ENCODE data around the gene SMPX. TPM values are rescaled to one million over a fixed set of nuclear protein-coding genes. Genes with fewer than 3 reads are reported as not detected.

Gene SMPX
- total RNA-seq, 1 donor from 2014 or later = not detected

DNA sequence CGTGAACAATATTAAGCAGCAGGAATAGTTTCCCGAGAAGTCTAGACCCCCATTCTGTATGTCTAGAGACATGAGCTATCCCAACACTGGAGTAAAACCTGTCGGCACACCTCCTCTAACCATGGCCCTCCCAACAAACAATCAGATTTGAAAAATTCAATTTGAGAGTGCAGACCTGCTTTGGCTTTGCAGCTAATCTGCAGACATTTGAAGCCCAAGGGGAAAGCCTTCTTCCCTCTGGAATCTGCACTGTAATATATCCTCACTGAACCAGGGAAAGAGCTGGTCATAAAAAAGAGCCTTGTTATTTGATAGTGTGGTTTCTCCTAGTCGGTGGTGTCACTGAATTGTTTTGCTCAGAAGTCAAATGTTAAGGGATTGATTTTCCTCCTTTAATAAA, 55.2 kb downstream of the SMPX start:
- Histone ChIP-seq H3K4me3 (ENCODE audit: insufficient read depth, low read depth, low read length) (no peak overlapping the region), H3K9ac (ENCODE audit: low read length) (no peak overlapping the region), H3K9me3 (ENCODE audit: insufficient read depth, low read depth, low read length) (no peaks in the 10 kb centered on the region), H3K27me3 (ENCODE audit: insufficient read depth, low read length) (no peaks in the 10 kb centered on the region), H3K4me1 (ENCODE audit: insufficient read depth, low read length) (peaks cover 6% of the 10 kb centered on the region), H3K36me3 (ENCODE audit: insufficient read depth, low read length) (no peaks in the 10 kb centered on the region), H4K20me1 (ENCODE audit: insufficient read depth, low read length) (no peaks in the 10 kb centered on the region), H3K4me2 (ENCODE audit: low read length) (no peak overlapping the region), H3K79me2 (ENCODE audit: insufficient read depth, low read length) (no peaks in the 10 kb centered on the region), H3K27ac (ENCODE audit: low read depth, low read length) (no peak overlapping the region), H2AFZ (ENCODE audit: low read depth, low read length) (no peak overlapping the region)
- Mint-ChIP-seq H3K4me3 (ENCODE audit: unreplicated experiment) (no peak overlapping the region), H3K9me3 (ENCODE audit: unreplicated experiment) (no peaks in the 10 kb centered on the region), H3K27me3 (ENCODE audit: low read depth, unreplicated experiment) (no peaks in the 10 kb centered on the region), H3K27ac (ENCODE audit: unreplicated experiment) (no peak overlapping the region), H3K36me3 (ENCODE audit: low read depth, unreplicated experiment) (no peaks in the 10 kb centered on the region), H3K4me1 (ENCODE audit: low read depth, unreplicated experiment) (peaks cover 2% of the 10 kb centered on the region)
- TF ChIP-seq, protein P1, sequence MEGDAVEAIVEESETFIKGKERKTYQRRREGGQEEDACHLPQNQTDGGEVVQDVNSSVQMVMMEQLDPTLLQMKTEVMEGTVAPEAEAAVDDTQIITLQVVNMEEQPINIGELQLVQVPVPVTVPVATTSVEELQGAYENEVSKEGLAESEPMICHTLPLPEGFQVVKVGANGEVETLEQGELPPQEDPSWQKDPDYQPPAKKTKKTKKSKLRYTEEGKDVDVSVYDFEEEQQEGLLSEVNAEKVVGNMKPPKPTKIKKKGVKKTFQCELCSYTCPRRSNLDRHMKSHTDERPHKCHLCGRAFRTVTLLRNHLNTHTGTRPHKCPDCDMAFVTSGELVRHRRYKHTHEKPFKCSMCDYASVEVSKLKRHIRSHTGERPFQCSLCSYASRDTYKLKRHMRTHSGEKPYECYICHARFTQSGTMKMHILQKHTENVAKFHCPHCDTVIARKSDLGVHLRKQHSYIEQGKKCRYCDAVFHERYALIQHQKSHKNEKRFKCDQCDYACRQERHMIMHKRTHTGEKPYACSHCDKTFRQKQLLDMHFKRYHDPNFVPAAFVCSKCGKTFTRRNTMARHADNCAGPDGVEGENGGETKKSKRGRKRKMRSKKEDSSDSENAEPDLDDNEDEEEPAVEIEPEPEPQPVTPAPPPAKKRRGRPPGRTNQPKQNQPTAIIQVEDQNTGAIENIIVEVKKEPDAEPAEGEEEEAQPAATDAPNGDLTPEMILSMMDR (IDR thresholded peaks at IDR 0.05; ENCODE audit: insufficient read depth, low read depth, low read length) = no peak
- TF ChIP-seq EZH2 (IDR thresholded peaks at IDR 0.05; ENCODE audit: insufficient read depth, low read length) = no peak
- FAIRE-seq (no peak), DNase-seq (ENCODE audit: low read depth) (no peak)

- H2AFZ ChIP-seq (ENCODE audit: low read depth, low read length) = no peak overlapping the region
- no peak for TF ChIP-seq EZH2 (IDR thresholded peaks at IDR 0.05; ENCODE audit: insufficient read depth, low read length)
- TF ChIP-seq, protein P1 (IDR thresholded peaks at IDR 0.05; ENCODE audit: insufficient read depth, low read depth, low read length) = no peak
- H3K4me3 Mint-ChIP-seq (ENCODE audit: unreplicated experiment) = no peak overlapping the region
- no peak overlapping the region for H3K4me3 ChIP-seq (ENCODE audit: insufficient read depth, low read depth, low read length)
- H3K27ac Mint-ChIP-seq (ENCODE audit: unreplicated experiment) = no peak overlapping the region
- peaks cover 6% of the 10 kb centered on the region for H3K4me1 ChIP-seq (ENCODE audit: insufficient read depth, low read length)
- no peaks in the 10 kb centered on the region for H3K79me2 ChIP-seq (ENCODE audit: insufficient read depth, low read length)
- no peak overlapping the region for H3K9ac ChIP-seq (ENCODE audit: low read length)
- H3K27ac ChIP-seq (ENCODE audit: low read depth, low read length) = no peak overlapping the region
- H3K36me3 Mint-ChIP-seq (ENCODE audit: low read depth, unreplicated experiment) = no peaks in the 10 kb centered on the region
- H4K20me1 ChIP-seq (ENCODE audit: insufficient read depth, low read length) = no peaks in the 10 kb centered on the region
- FAIRE-seq = peak; percentile 64
- no peaks in the 10 kb centered on the region for H3K9me3 Mint-ChIP-seq (ENCODE audit: unreplicated experiment)
- H3K27me3 Mint-ChIP-seq (ENCODE audit: low read depth, unreplicated experiment) = no peaks in the 10 kb centered on the region
- no peaks in the 10 kb centered on the region for H3K36me3 ChIP-seq (ENCODE audit: insufficient read depth, low read length)
- no peaks in the 10 kb centered on the region for H3K27me3 ChIP-seq (ENCODE audit: insufficient read depth, low read length)
- H3K4me1 Mint-ChIP-seq (ENCODE audit: low read depth, unreplicated experiment) = peaks cover 2% of the 10 kb centered on the region
- no peak overlapping the region for H3K4me2 ChIP-seq (ENCODE audit: low read length)
- no peak for DNase-seq (ENCODE audit: low read depth)
- no peaks in the 10 kb centered on the region for H3K9me3 ChIP-seq (ENCODE audit: insufficient read depth, low read depth, low read length)
Measured at GRCh38 chrX:21700967-21701366, 56.9 kb downstream of the SMPX start.

DNA sequence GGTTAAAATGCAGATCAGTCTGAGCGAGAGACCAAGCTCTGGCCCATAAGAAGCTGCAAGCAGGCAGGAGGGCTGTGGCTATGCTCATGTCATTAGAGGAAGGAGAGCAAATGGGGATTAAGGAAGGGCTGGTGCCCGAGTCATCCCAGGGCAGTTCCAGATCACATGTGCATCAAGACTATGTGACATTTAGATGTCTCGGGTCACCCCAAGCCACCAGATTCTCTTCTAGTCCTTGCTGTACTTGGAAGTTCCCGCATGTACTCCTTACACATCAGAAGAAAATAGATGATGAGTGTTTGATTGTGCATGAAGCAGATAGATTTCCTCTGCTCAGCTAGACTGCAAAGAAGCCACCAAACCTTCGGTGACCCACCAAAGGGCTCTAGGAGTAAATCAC, 57.6 kb downstream of the SMPX start:
- no peaks in the 10 kb centered on the region for H3K79me2 ChIP-seq (ENCODE audit: insufficient read depth, low read length)
- TF ChIP-seq, protein P1 (IDR thresholded peaks at IDR 0.05; ENCODE audit: insufficient read depth, low read depth, low read length) = no peak
- no peak for TF ChIP-seq EZH2 (IDR thresholded peaks at IDR 0.05; ENCODE audit: insufficient read depth, low read length)
- no peak for DNase-seq (ENCODE audit: low read depth)
- H3K36me3 Mint-ChIP-seq (ENCODE audit: low read depth, unreplicated experiment) = no peaks in the 10 kb centered on the region
- no peak overlapping the region for H3K4me2 ChIP-seq (ENCODE audit: low read length)
- H3K36me3 ChIP-seq (ENCODE audit: insufficient read depth, low read length) = no peaks in the 10 kb centered on the region
- no peak for FAIRE-seq
- no peak overlapping the region for H3K9ac ChIP-seq (ENCODE audit: low read length)
- H3K4me3 Mint-ChIP-seq (ENCODE audit: unreplicated experiment) = no peak overlapping the region
- H3K9me3 ChIP-seq (ENCODE audit: insufficient read depth, low read depth, low read length) = no peaks in the 10 kb centered on the region
- no peaks in the 10 kb centered on the region for H4K20me1 ChIP-seq (ENCODE audit: insufficient read depth, low read length)
- H3K27ac ChIP-seq (ENCODE audit: low read depth, low read length) = no peak overlapping the region
- H3K27ac Mint-ChIP-seq (ENCODE audit: unreplicated experiment) = no peak overlapping the region
- H2AFZ ChIP-seq (ENCODE audit: low read depth, low read length) = no peak overlapping the region
- peaks cover 2% of the 10 kb centered on the region for H3K4me1 Mint-ChIP-seq (ENCODE audit: low read depth, unreplicated experiment)
- H3K4me3 ChIP-seq (ENCODE audit: insufficient read depth, low read depth, low read length) = no peak overlapping the region
- no peaks in the 10 kb centered on the region for H3K27me3 ChIP-seq (ENCODE audit: insufficient read depth, low read length)
- no peaks in the 10 kb centered on the region for H3K9me3 Mint-ChIP-seq (ENCODE audit: unreplicated experiment)
- H3K4me1 ChIP-seq (ENCODE audit: insufficient read depth, low read length) = peaks cover 6% of the 10 kb centered on the region
- no peaks in the 10 kb centered on the region for H3K27me3 Mint-ChIP-seq (ENCODE audit: low read depth, unreplicated experiment)
